GM23338 (cell line): ENCODE data around the gene TMEM119. TPM values are rescaled to one million over a fixed set of nuclear protein-coding genes. Genes with fewer than 3 reads are reported as not detected.

Source experiments
- ATAC-seq: fragments of 200-7000 bp; cut with Tn5 transposase; 3 replicates; pipeline ENCODE4 v1.9.1; 2020
- DNase-seq: peaks from one replicate; pipeline ENCODE4 v3.0.0-alpha.2; 2015; ENCODE audit warnings: low spot score
- H2AFZ ChIP-seq: fragments of 200-600 bp; sonication (generic); 2 replicates; pipeline ENCODE4 v1.8.0; 2016; ENCODE audit warnings: antibody characterized with exemption, mild to moderate bottlenecking, moderate library complexity
- H3F3A ChIP-seq: fragments of 200-600 bp; sonication (generic); replicated peaks from 2 replicates; pipeline ENCODE4 v1.8.0; 2017; ENCODE audit warnings: antibody characterized with exemption, mixed run types, low read depth
- H3K27ac ChIP-seq: fragments of 200-600 bp; sonication (generic); 2 replicates; pipeline ENCODE4 v1.6.1; 2016; ENCODE audit warnings: low read depth
- H3K27me3 ChIP-seq: fragments of 200-600 bp; sonication (generic); 2 replicates; pipeline ENCODE4 v1.8.0; 2016; ENCODE audit warnings: mild to moderate bottlenecking, mixed run types, moderate library complexity; ENCODE audit not compliant: insufficient read depth
- H3K36me3 ChIP-seq: fragments of 200-600 bp; sonication (generic); 2 replicates; pipeline ENCODE4 v1.8.0; 2016; ENCODE audit warnings: mild to moderate bottlenecking; ENCODE audit not compliant: insufficient read depth
- H3K4me1 ChIP-seq: fragments of 200-600 bp; sonication (generic); 2 replicates; pipeline ENCODE4 v1.8.0; 2016; ENCODE audit warnings: mild to moderate bottlenecking, moderate library complexity; ENCODE audit not compliant: insufficient read depth
- H3K4me2 ChIP-seq: fragments of 200-600 bp; sonication (generic); 2 replicates; pipeline ENCODE4 v1.7.1; 2017; ENCODE audit warnings: mixed run types
- H3K4me3 ChIP-seq: fragments of 200-600 bp; sonication (generic); 2 replicates; pipeline ENCODE4 v1.6.1; 2016; ENCODE audit warnings: mixed run types
- H3K79me2 ChIP-seq: fragments of 200-600 bp; sonication (generic); replicated peaks from 2 replicates; pipeline ENCODE4 v1.8.0; 2017; ENCODE audit warnings: mild to moderate bottlenecking; ENCODE audit not compliant: insufficient read depth
- H3K9me2 ChIP-seq: fragments of 200-600 bp; sonication (generic); 2 replicates; pipeline ENCODE4 v1.8.0; 2017; ENCODE audit not compliant: insufficient read depth
- H4K20me1 ChIP-seq: fragments of 200-600 bp; sonication (generic); replicated peaks from 2 replicates; pipeline ENCODE4 v1.8.0; 2017; ENCODE audit warnings: mild to moderate bottlenecking; ENCODE audit not compliant: insufficient read depth
- H3K27ac Mint-ChIP-seq: 2 replicates; pipeline ENCODE4 v1.8.0; 2020; ENCODE audit warnings: inconsistent platforms, mild to moderate bottlenecking, moderate library complexity, mixed read lengths
- H3K27me3 Mint-ChIP-seq: 3 replicates; pipeline ENCODE4 v1.8.0; 2022; ENCODE audit warnings: low read depth, mild to moderate bottlenecking, moderate library complexity, mixed read lengths, inconsistent platforms; ENCODE audit not compliant: insufficient read depth, poor library complexity
- H3K36me3 Mint-ChIP-seq: 3 replicates; pipeline ENCODE4 v1.8.0; 2021; ENCODE audit warnings: low read depth, mild to moderate bottlenecking, inconsistent platforms, moderate library complexity, mixed read lengths
- H3K4me1 Mint-ChIP-seq: 3 replicates; pipeline ENCODE4 v1.8.0; 2020; ENCODE audit warnings: mild to moderate bottlenecking, inconsistent platforms, mixed read lengths
- H3K4me3 Mint-ChIP-seq: 3 replicates; pipeline ENCODE4 v1.8.0; 2021; ENCODE audit warnings: moderate library complexity, mild to moderate bottlenecking, inconsistent platforms, mixed read lengths
- H3K9me3 Mint-ChIP-seq: 3 replicates; pipeline ENCODE4 v1.8.0; 2020; ENCODE audit warnings: moderate library complexity, mild to moderate bottlenecking, inconsistent platforms, mixed read lengths
- CREB1 ChIP-seq: fragments of 250-450 bp; sonication (Bioruptor Pico); IDR thresholded peaks from 2 replicates; pipeline ENCODE4 v1.5.0; 2020; ENCODE audit warnings: low read depth, mild to moderate bottlenecking, moderate library complexity
- EZH2 ChIP-seq: fragments of 200-600 bp; sonication (generic); IDR thresholded peaks from one replicate; pipeline ENCODE4 v1.8.0; 2017; ENCODE audit warnings: antibody characterized with exemption, mild to moderate bottlenecking, low read depth; ENCODE audit not compliant: unreplicated experiment
- EZH2phosphoT487 ChIP-seq: fragments of 200-600 bp; sonication (generic); IDR thresholded peaks from one replicate; pipeline ENCODE4 v1.8.1; 2018; ENCODE audit warnings: antibody characterized with exemption; ENCODE audit not compliant: unreplicated experiment
- JUNB ChIP-seq: IDR thresholded peaks from one replicate; pipeline ENCODE4 v1.6.1; 2016; ENCODE audit warnings: antibody characterized with exemption; ENCODE audit not compliant: unreplicated experiment
- NANOG ChIP-seq: IDR thresholded peaks from 2 replicates; pipeline ENCODE4 v1.6.1; 2016; ENCODE audit warnings: antibody characterized with exemption, borderline replicate concordance
- POLR2AphosphoS5 ChIP-seq: IDR thresholded peaks from 2 replicates; pipeline ENCODE4 v1.6.1; 2016; ENCODE audit warnings: antibody characterized with exemption, low read depth
- STAT1 ChIP-seq: IDR thresholded peaks from one replicate; pipeline ENCODE4 v1.6.1; 2016; ENCODE audit warnings: antibody characterized with exemption; ENCODE audit not compliant: unreplicated experiment
- ZNF114 ChIP-seq: fragments of 250-450 bp; sonication (Bioruptor Pico); IDR thresholded peaks from 2 replicates; pipeline ENCODE4 v1.5.0; 2020; ENCODE audit warnings: mild to moderate bottlenecking, moderate library complexity
- ZNF331 ChIP-seq: fragments of 250-450 bp; sonication (Bioruptor Pico); IDR thresholded peaks from 2 replicates; pipeline ENCODE4 v1.5.0; 2020; ENCODE audit warnings: low read depth, mild to moderate bottlenecking, moderate library complexity
- polyA plus RNA-seq: library from polyadenylated mRNA; unstranded; fragments of >200 nt; fragmentation: Nextera tagmentation; extraction: Ambion mirVana; gene quantifications from 2 replicates; pipeline ENCODE4 v1.2.1, GENCODE V29; 2016
- total RNA-seq: library from RNA; depleted of rRNA; stranded (reverse); fragments of >200 nt; shearing (Covaris generic); gene quantifications from 2 replicates; pipeline ENCODE4 v1.2.3, GENCODE V29; 2014
- TF ChIP-seq, protein P1 (sequence below): fragments of 250-450 bp; sonication (Bioruptor Pico); IDR thresholded peaks from 2 replicates; pipeline ENCODE4 v1.5.0; 2020; ENCODE audit warnings: mild to moderate bottlenecking, moderate library complexity
- TF ChIP-seq, protein P2 (sequence below): IDR thresholded peaks from one replicate; pipeline ENCODE4 v1.6.1; 2018; ENCODE audit warnings: antibody characterized with exemption; ENCODE audit not compliant: unreplicated experiment
- TF ChIP-seq, protein P3 (sequence below), 2 experiments: fragments of 200-600 bp in 1 of 2; sonication (generic) in 1 of 2; conservative IDR thresholded peaks; 2 replicates each; pipeline versions ENCODE4 v1.5.1 to v1.6.1; 2016 to 2017; ENCODE audit warnings: antibody characterized with exemption in 2 of 2, low read depth in 2 of 2, mild to moderate bottlenecking in 2 of 2, moderate library complexity in 1 of 2
- TF ChIP-seq, protein P4 (sequence below): IDR thresholded peaks from 2 replicates; pipeline ENCODE4 v1.6.1; 2016; ENCODE audit warnings: antibody characterized with exemption

TMEM119 gene
- total and polyA plus RNA-seq, 2 experiments from 2014 or later = 0.06 to 0.07 TPM

DNA sequence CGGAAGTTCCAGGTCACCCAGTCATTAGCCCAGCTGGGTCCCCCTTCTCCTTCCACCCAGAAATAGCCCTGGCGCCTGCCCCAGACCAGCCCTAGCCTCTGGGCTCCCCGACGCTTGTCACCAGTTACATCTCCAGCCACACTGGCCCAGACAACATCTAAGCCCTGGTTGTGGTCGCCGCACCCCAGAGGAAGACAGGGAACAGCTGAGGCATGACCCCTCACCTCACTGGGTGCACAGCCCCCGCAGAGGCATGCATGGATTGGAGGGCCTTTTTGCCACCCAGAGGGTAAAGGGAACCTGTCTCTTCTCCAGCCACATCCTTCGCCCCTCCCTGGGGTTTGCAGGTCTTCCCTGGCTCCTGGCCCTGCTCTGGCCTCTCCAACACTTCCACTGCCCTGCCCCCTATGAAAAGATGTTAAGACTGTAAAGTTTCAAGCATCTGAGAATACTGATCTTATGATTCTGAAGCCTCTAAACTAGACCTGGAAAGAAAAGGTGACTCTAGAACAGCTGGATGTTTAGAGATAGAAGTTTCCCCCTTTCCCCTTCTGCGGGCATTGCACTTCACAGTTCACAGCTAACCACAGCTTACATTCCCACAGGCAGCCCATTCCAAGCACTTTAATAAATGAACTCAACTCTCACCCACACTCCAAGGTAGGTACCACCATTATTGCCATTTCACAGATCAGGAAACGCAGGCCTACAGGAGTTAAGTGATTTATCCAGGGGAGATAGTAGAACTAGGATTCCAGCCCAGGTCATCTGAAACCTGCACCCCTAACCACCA is 14.7 kb downstream of the TMEM119 start:
- DNase-seq (no peak), ATAC-seq (no peak; the same call in 2 of the 3 replicates)
- Mint-ChIP-seq H3K4me1 (peaks cover 7% of the 10 kb centered on the region; the same call in 2 of the 3 replicates), H3K9me3 (peaks cover 9% of the 10 kb centered on the region; the same call in 2 of the 3 replicates), H3K4me3 (no peak overlapping the region), H3K27me3 (peaks cover 4% of the 10 kb centered on the region), H3K36me3 (peaks cover 3% of the 10 kb centered on the region; the same call in 1 of the 3 replicates), H3K27ac (no peak overlapping the region)
- no peak for TF ChIP-seq ZNF114
- no peak for TF ChIP-seq EZH2phosphoT487
- TF ChIP-seq, protein P1, sequence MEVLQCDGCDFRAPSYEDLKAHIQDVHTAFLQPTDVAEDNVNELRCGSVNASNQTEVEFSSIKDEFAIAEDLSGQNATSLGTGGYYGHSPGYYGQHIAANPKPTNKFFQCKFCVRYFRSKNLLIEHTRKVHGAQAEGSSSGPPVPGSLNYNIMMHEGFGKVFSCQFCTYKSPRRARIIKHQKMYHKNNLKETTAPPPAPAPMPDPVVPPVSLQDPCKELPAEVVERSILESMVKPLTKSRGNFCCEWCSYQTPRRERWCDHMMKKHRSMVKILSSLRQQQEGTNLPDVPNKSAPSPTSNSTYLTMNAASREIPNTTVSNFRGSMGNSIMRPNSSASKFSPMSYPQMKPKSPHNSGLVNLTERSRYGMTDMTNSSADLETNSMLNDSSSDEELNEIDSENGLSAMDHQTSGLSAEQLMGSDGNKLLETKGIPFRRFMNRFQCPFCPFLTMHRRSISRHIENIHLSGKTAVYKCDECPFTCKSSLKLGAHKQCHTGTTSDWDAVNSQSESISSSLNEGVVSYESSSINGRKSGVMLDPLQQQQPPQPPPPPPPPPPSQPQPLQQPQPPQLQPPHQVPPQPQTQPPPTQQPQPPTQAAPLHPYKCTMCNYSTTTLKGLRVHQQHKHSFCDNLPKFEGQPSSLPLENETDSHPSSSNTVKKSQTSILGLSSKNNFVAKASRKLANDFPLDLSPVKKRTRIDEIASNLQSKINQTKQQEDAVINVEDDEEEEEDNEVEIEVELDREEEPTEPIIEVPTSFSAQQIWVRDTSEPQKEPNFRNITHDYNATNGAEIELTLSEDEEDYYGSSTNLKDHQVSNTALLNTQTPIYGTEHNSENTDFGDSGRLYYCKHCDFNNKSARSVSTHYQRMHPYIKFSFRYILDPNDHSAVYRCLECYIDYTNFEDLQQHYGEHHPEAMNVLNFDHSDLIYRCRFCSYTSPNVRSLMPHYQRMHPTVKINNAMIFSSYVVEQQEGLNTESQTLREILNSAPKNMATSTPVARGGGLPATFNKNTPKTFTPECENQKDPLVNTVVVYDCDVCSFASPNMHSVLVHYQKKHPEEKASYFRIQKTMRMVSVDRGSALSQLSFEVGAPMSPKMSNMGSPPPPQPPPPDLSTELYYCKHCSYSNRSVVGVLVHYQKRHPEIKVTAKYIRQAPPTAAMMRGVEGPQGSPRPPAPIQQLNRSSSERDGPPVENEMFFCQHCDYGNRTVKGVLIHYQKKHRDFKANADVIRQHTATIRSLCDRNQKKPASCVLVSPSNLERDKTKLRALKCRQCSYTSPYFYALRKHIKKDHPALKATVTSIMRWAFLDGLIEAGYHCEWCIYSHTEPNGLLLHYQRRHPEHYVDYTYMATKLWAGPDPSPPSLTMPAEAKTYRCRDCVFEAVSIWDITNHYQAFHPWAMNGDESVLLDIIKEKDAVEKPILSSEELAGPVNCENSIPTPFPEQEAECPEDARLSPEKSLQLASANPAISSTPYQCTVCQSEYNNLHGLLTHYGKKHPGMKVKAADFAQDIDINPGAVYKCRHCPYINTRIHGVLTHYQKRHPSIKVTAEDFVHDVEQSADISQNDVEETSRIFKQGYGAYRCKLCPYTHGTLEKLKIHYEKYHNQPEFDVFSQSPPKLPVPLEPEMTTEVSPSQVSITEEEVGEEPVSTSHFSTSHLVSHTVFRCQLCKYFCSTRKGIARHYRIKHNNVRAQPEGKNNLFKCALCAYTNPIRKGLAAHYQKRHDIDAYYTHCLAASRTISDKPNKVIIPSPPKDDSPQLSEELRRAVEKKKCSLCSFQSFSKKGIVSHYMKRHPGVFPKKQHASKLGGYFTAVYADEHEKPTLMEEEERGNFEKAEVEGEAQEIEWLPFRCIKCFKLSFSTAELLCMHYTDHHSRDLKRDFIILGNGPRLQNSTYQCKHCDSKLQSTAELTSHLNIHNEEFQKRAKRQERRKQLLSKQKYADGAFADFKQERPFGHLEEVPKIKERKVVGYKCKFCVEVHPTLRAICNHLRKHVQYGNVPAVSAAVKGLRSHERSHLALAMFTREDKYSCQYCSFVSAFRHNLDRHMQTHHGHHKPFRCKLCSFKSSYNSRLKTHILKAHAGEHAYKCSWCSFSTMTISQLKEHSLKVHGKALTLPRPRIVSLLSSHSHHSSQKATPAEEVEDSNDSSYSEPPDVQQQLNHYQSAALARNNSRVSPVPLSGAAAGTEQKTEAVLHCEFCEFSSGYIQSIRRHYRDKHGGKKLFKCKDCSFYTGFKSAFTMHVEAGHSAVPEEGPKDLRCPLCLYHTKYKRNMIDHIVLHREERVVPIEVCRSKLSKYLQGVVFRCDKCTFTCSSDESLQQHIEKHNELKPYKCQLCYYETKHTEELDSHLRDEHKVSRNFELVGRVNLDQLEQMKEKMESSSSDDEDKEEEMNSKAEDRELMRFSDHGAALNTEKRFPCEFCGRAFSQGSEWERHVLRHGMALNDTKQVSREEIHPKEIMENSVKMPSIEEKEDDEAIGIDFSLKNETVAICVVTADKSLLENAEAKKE = no peak
- TF ChIP-seq JUNB = no peak
- TF ChIP-seq, protein P2, sequence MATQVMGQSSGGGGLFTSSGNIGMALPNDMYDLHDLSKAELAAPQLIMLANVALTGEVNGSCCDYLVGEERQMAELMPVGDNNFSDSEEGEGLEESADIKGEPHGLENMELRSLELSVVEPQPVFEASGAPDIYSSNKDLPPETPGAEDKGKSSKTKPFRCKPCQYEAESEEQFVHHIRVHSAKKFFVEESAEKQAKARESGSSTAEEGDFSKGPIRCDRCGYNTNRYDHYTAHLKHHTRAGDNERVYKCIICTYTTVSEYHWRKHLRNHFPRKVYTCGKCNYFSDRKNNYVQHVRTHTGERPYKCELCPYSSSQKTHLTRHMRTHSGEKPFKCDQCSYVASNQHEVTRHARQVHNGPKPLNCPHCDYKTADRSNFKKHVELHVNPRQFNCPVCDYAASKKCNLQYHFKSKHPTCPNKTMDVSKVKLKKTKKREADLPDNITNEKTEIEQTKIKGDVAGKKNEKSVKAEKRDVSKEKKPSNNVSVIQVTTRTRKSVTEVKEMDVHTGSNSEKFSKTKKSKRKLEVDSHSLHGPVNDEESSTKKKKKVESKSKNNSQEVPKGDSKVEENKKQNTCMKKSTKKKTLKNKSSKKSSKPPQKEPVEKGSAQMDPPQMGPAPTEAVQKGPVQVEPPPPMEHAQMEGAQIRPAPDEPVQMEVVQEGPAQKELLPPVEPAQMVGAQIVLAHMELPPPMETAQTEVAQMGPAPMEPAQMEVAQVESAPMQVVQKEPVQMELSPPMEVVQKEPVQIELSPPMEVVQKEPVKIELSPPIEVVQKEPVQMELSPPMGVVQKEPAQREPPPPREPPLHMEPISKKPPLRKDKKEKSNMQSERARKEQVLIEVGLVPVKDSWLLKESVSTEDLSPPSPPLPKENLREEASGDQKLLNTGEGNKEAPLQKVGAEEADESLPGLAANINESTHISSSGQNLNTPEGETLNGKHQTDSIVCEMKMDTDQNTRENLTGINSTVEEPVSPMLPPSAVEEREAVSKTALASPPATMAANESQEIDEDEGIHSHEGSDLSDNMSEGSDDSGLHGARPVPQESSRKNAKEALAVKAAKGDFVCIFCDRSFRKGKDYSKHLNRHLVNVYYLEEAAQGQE = no peak
- TF ChIP-seq ZNF331 (CRISPR knock-in tag) = no peak
- TF ChIP-seq EZH2 = no peak
- TF ChIP-seq POLR2AphosphoS5 = no peak
- TF ChIP-seq, protein P3, sequence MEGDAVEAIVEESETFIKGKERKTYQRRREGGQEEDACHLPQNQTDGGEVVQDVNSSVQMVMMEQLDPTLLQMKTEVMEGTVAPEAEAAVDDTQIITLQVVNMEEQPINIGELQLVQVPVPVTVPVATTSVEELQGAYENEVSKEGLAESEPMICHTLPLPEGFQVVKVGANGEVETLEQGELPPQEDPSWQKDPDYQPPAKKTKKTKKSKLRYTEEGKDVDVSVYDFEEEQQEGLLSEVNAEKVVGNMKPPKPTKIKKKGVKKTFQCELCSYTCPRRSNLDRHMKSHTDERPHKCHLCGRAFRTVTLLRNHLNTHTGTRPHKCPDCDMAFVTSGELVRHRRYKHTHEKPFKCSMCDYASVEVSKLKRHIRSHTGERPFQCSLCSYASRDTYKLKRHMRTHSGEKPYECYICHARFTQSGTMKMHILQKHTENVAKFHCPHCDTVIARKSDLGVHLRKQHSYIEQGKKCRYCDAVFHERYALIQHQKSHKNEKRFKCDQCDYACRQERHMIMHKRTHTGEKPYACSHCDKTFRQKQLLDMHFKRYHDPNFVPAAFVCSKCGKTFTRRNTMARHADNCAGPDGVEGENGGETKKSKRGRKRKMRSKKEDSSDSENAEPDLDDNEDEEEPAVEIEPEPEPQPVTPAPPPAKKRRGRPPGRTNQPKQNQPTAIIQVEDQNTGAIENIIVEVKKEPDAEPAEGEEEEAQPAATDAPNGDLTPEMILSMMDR (conservative IDR thresholded peaks at IDR 0.05; ENCODE audit: low read depth in 2 of 2) = no peak
- no peak for TF ChIP-seq CREB1 (CRISPR knock-in tag)
- TF ChIP-seq, protein P4, sequence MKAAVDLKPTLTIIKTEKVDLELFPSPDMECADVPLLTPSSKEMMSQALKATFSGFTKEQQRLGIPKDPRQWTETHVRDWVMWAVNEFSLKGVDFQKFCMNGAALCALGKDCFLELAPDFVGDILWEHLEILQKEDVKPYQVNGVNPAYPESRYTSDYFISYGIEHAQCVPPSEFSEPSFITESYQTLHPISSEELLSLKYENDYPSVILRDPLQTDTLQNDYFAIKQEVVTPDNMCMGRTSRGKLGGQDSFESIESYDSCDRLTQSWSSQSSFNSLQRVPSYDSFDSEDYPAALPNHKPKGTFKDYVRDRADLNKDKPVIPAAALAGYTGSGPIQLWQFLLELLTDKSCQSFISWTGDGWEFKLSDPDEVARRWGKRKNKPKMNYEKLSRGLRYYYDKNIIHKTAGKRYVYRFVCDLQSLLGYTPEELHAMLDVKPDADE = no peak
- no peak for TF ChIP-seq STAT1
- no peak for TF ChIP-seq NANOG
- Histone ChIP-seq H3K9me2 (peaks cover 5% of the 10 kb centered on the region; the same call in 1 of the 2 replicates), H3F3A (no peaks in the 10 kb centered on the region), H3K4me1 (no peaks in the 10 kb centered on the region; the same call in 1 of the 2 replicates), H2AFZ (no peak overlapping the region; the same call in 1 of the 2 replicates), H3K4me2 (no peak overlapping the region), H3K27me3 (no peaks in the 10 kb centered on the region), H3K79me2 (no peaks in the 10 kb centered on the region), H4K20me1 (no peaks in the 10 kb centered on the region), H3K36me3 (no peaks in the 10 kb centered on the region), H3K4me3 (no peak overlapping the region), H3K27ac (no peak overlapping the region)
